Common myeloid progenitor, CD34-positive (primary cell): ENCODE results near the gene PRTG.
A peak's percentile ranks its signal among the peaks of the same experiment; 100 is the strongest.

Experiments used
- CTCF ChIA-PET: fragments of 350-600 bp; sonication (Branson Sonifier 250); formaldehyde crosslinking; loops from one replicate; lab custom pipeline; 2021; ENCODE audit warnings: antibody characterized with exemption; lab: Charles Lee
- POLR2A ChIA-PET: fragments of 350-600 bp; sonication (Branson Sonifier 250); formaldehyde crosslinking; loops from one replicate; lab custom pipeline; 2021; ENCODE audit warnings: antibody characterized with exemption; lab: Charles Lee
- DNase-seq, 3 donors: peaks; one replicate each; pipeline versions ENCODE4 v3.0.0 to v3.0.0-alpha.2; 2013
- H3K27ac ChIP-seq, 2 experiments: 1 replicate in 1 of 2; 2 replicates in 1 of 2; pipeline ENCODE4 v1.7.0; 2013; ENCODE audit warnings: inconsistent platforms in 2 of 2, low read length in 2 of 2, mild to moderate bottlenecking in 2 of 2, low read depth in 1 of 2, moderate library complexity in 1 of 2; ENCODE audit not compliant: severe bottlenecking in 2 of 2, insufficient read depth in 1 of 2, poor library complexity in 1 of 2
- H3K27me3 ChIP-seq, 5 experiments: replicated peaks in 2 of 5; 1 replicate in 3 of 5; 2 replicates in 2 of 5; pipeline versions ENCODE4 v1.6.1 to v1.7.0; 2013; ENCODE audit warnings: low read length in 4 of 5, mild to moderate bottlenecking in 2 of 5, moderate library complexity in 2 of 5, inconsistent platforms in 1 of 5; ENCODE audit not compliant: insufficient read depth in 5 of 5, control insufficient read depth in 4 of 5
- H3K36me3 ChIP-seq, 4 experiments: 1 replicate in 2 of 4; 2 replicates in 2 of 4; pipeline versions ENCODE4 v1.6.1 to v1.7.0; 2013; ENCODE audit warnings: low read length in 3 of 4, control low read depth in 1 of 4, mild to moderate bottlenecking in 1 of 4; ENCODE audit not compliant: control insufficient read depth in 4 of 4, insufficient read depth in 4 of 4
- H3K4me1 ChIP-seq, 4 experiments: 1 replicate in 3 of 4; 2 replicates in 1 of 4; pipeline versions ENCODE4 v1.6.1 to v1.7.1; 2013; ENCODE audit warnings: low read length in 3 of 4, mild to moderate bottlenecking in 3 of 4, control low read depth in 1 of 4, inconsistent platforms in 1 of 4, moderate library complexity in 1 of 4; ENCODE audit not compliant: control insufficient read depth in 4 of 4, insufficient read depth in 4 of 4; ENCODE audit errors: control extremely low read depth in 1 of 4
- H3K4me3 ChIP-seq, 7 experiments: 1 replicate in 4 of 7; 2 replicates in 3 of 7; pipeline versions ENCODE4 v1.5.1 to v1.7.0; 2013; ENCODE audit warnings: mild to moderate bottlenecking in 7 of 7, low read length in 6 of 7, moderate library complexity in 6 of 7, inconsistent platforms in 2 of 7, low read depth in 2 of 7, control low read depth in 1 of 7; ENCODE audit not compliant: insufficient read depth in 4 of 7, control insufficient read depth in 1 of 7; ENCODE audit errors: extremely low read depth in 1 of 7
- H3K9me3 ChIP-seq, 5 experiments: 1 replicate in 4 of 5; 2 replicates in 1 of 5; pipeline versions ENCODE4 v1.6.1 to v1.7.1; 2013; ENCODE audit warnings: low read length in 4 of 5, mild to moderate bottlenecking in 2 of 5, inconsistent platforms in 1 of 5, low read depth in 1 of 5, moderate library complexity in 1 of 5; ENCODE audit not compliant: control insufficient read depth in 4 of 5, insufficient read depth in 2 of 5; ENCODE audit errors: control extremely low read depth in 1 of 5
- WGBS: methylation state at CpG from one replicate; pipeline ENCODE4 v1.1.5; 2013; ENCODE audit not compliant: insufficient coverage; 5-methylcytosine and 5-hydroxymethylcytosine counted together

The PRTG gene

GRCh38 chr15:55587321-55588069 is 155.5 kb downstream of the PRTG start:
- 5% methylated on average over 60 of the region's 65 CpGs for WGBS
- H3K27ac ChIP-seq, result no peak overlapping the region
- CTCF ChIA-PET, result no interaction called here
- no peaks in the 10 kb centered on the region for H3K36me3 ChIP-seq
- peaks cover 0 to 10% (median 7%) of the 10 kb centered on the region in 4 experiments for H3K4me1 ChIP-seq
- peaks cover 12 to 75% (median 45%) of the 10 kb centered on the region in 5 experiments for H3K27me3 ChIP-seq
- POLR2A ChIA-PET, result no interaction called here
- DNase-seq, result peak; percentile 15 to 54 (median 47)
- H3K4me3 ChIP-seq, result peak overlapping the region; percentile 6 to 69 (median 63)
- peaks cover 0 to 6% (median 0%) of the 10 kb centered on the region in 5 experiments for H3K9me3 ChIP-seq

- POLR2A ChIA-PET, result no interaction called here
Observed at GRCh38 chr15:55586808-55587207, 156.1 kb downstream of the PRTG start.

DNA sequence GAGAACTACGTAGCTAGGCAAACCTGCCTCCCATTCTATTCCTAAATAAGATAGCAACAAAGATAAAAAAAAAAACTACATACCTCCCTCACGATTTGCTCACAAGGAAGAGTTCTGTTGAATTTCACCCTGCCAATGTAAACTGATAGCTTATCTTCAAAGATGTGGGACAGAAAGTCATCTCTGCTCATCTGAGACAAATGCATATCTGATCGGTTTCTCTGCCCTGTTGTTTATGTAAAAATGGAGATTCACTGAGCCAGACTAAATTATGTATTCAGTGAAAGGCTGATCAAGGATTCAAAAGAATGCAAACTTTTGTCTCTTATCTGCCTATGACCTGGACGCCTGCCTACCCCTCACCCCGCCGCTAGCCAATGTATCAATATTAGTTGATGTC is 166.0 kb downstream of the PRTG start:
- CTCF ChIA-PET, result no interaction called here
- H3K4me3 ChIP-seq, result no peak overlapping the region
- no peaks in the 10 kb centered on the region for H3K4me1 ChIP-seq
- POLR2A ChIA-PET, result no interaction called here
- DNase-seq, result no peak
- no peak overlapping the region for H3K27ac ChIP-seq
- WGBS, result 97% methylated on average over 4 of the region's 6 CpGs
- peaks cover 0 to 25% (median 2%) of the 10 kb centered on the region in 5 experiments for H3K27me3 ChIP-seq
- H3K9me3 ChIP-seq, result no peaks in the 10 kb centered on the region
- no peaks in the 10 kb centered on the region for H3K36me3 ChIP-seq

More at GRCh38 chr15:55586808-55587207, 156.1 kb downstream of the PRTG start:
- Histone ChIP-seq H3K4me3 (no peak overlapping the region), H3K9me3 (peaks cover 0 to 6% (median 0%) of the 10 kb centered on the region in 5 experiments), H3K27ac (no peak overlapping the region), H3K36me3 (no peaks in the 10 kb centered on the region), H3K4me1 (peaks cover 0 to 10% (median 7%) of the 10 kb centered on the region in 4 experiments), H3K27me3 (peaks cover 12 to 72% (median 47%) of the 10 kb centered on the region in 5 experiments)
- CTCF ChIA-PET, result no interaction called here
- peak in 1 of 3 donors; percentile 3 for DNase-seq
- WGBS, result 90% methylated on average over 1 of the region's 3 CpGs

- Histone ChIP-seq H3K9me3 (peaks cover 0 to 3% (median 0%) of the 10 kb centered on the region in 5 experiments), H3K36me3 (no peaks in the 10 kb centered on the region), H3K4me3 (no peak overlapping the region), H3K27ac (no peak overlapping the region), H3K27me3 (peaks cover 0 to 12% (median 2%) of the 10 kb centered on the region in 5 experiments), H3K4me1 (no peaks in the 10 kb centered on the region)
- WGBS, result no CpG with 5 or more reads among the region's 2 CpGs
- CTCF ChIA-PET, result no interaction called here
- no peak for DNase-seq
- POLR2A ChIA-PET, result no interaction called here
Observed at GRCh38 chr15:55574096-55574495, 168.9 kb downstream of the PRTG start.

DNA sequence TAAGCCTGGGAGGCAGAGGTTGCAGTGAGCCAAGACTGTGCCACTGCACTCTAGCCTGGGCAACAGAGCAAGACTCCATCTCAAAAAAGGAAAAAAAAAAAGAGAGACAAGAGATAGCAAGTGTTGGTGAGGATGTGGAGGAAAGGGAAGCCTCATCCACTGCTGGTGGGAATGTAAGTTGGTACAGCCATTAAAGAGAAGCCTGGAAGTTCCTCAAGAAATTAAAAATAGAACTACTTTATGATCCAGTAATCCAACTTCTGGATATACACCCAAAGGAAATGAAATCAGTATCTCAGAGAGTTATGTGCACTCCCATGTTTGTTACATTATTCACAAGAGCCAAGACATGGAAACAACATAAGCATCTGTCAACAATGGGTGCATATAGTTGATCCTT is 169.7 kb downstream of the PRTG start:
- ChIA-PET POLR2A (no interaction called here), CTCF (no interaction called here)
- H3K4me3 ChIP-seq, result no peak overlapping the region
- peaks cover 0 to 3% (median 0%) of the 10 kb centered on the region in 5 experiments for H3K9me3 ChIP-seq
- H3K4me1 ChIP-seq, result no peaks in the 10 kb centered on the region
- H3K27me3 ChIP-seq, result peaks cover 0 to 6% (median 0%) of the 10 kb centered on the region in 5 experiments
- no peaks in the 10 kb centered on the region for H3K36me3 ChIP-seq
- no peak overlapping the region for H3K27ac ChIP-seq
- DNase-seq, result no peak

GRCh38 chr15:55564347-55565145 is 178.4 kb downstream of the PRTG start:
- Histone ChIP-seq H3K4me1 (no peaks in the 10 kb centered on the region), H3K4me3 (no peak overlapping the region), H3K36me3 (no peaks in the 10 kb centered on the region), H3K9me3 (peaks cover 0 to 3% (median 0%) of the 10 kb centered on the region in 5 experiments), H3K27ac (no peak overlapping the region), H3K27me3 (no peaks in the 10 kb centered on the region)
- CTCF ChIA-PET, result interaction anchor here (0.6 kb wide), 1 partner anchor 126 kb away, joined by 4 read pairs; no protein-coding TSS in a partner anchor
- POLR2A ChIA-PET, result no interaction called here
- no peak for DNase-seq
- WGBS, result 100% methylated on average over 2 of the region's 2 CpGs
